IMR-90 (cell line): ENCODE results near the gene MAD2L2. TPM values are rescaled to one million over a fixed set of nuclear protein-coding genes. Genes with fewer than 3 reads are reported as not detected.

Experiments used
- ATAC-seq: fragments of 200-7000 bp; cut with Tn5 transposase; 2 replicates; pipeline ENCODE4 v1.9.1; 2020; ENCODE audit warnings: low read depth, mild to moderate bottlenecking, moderate library complexity
- BruUV-seq: library from RNA; stranded (reverse); fragments of 400-500 nt; replicated peaks from 2 replicates; lab custom pipeline; 2021; lab: Mats Ljungman, UMichigan
- CTCF ChIA-PET: fragments of 300-600 bp; formaldehyde crosslinking; extraction: SDS; loops from one replicate; lab custom pipeline; 2021; ENCODE audit warnings: antibody characterized with exemption; lab: Yijun Ruan, JAX
- POLR2A ChIA-PET: fragments of 300-600 bp; sonication (Branson Sonifier 250); formaldehyde crosslinking; loops from one replicate; lab custom pipeline; 2022; ENCODE audit warnings: antibody characterized with exemption; ENCODE audit not compliant: unreplicated experiment; lab: Charles Lee
- DNase-seq: peaks from one replicate; pipeline ENCODE4 v3.0.0; 2013
- H2AFZ ChIP-seq: replicated peaks from 2 replicates; pipeline ENCODE3; 2013; ENCODE audit warnings: low read length, mild to moderate bottlenecking; ENCODE audit not compliant: poor library complexity
- H2AK5ac ChIP-seq: 2 replicates; pipeline ENCODE4 v1.6.1; 2013; ENCODE audit warnings: low read depth, low read length, inconsistent platforms
- H2AK9ac ChIP-seq: replicated peaks from 2 replicates; pipeline ENCODE3; 2013; ENCODE audit warnings: mild to moderate bottlenecking, low read depth, low read length, moderate library complexity; ENCODE audit not compliant: poor library complexity
- H2BK120ac ChIP-seq: 2 replicates; pipeline ENCODE4 v1.6.1; 2013; ENCODE audit warnings: low read depth, low read length, inconsistent platforms
- H2BK15ac ChIP-seq: 3 replicates; pipeline ENCODE4 v1.6.1; 2013; ENCODE audit warnings: low read depth, low read length, inconsistent platforms
- H2BK20ac ChIP-seq: 2 replicates; pipeline ENCODE4 v1.6.1; 2013; ENCODE audit warnings: low read depth, mild to moderate bottlenecking, inconsistent platforms, low read length, moderate library complexity
- H2BK5ac ChIP-seq: 2 replicates; pipeline ENCODE4 v1.6.1; 2013; ENCODE audit warnings: mild to moderate bottlenecking, low read depth, low read length, inconsistent platforms; ENCODE audit not compliant: poor library complexity, severe bottlenecking
- H3K14ac ChIP-seq: replicated peaks from 2 replicates; pipeline ENCODE4 v1.6.1; 2013; ENCODE audit warnings: low read depth, low read length, inconsistent platforms
- H3K18ac ChIP-seq: 2 replicates; pipeline ENCODE4 v1.6.1; 2013; ENCODE audit warnings: low read depth, low read length, control low read depth
- H3K23ac ChIP-seq: 2 replicates; pipeline ENCODE4 v1.6.1; 2013; ENCODE audit warnings: low read depth, low read length, inconsistent platforms
- H3K27ac ChIP-seq: 2 replicates; pipeline ENCODE4 v1.5.1; 2013; ENCODE audit warnings: mild to moderate bottlenecking, control low read depth, low read length; ENCODE audit not compliant: insufficient read depth
- H3K27me3 ChIP-seq: 2 replicates; pipeline ENCODE4 v1.6.1; 2013; ENCODE audit warnings: low read length; ENCODE audit not compliant: control insufficient read depth, insufficient read depth
- H3K36me3 ChIP-seq: 2 replicates; pipeline ENCODE4 v1.6.1; 2013; ENCODE audit warnings: low read length, mixed read lengths; ENCODE audit not compliant: control insufficient read depth, insufficient read depth
- H3K4ac ChIP-seq: 2 replicates; pipeline ENCODE4 v1.6.1; 2013; ENCODE audit warnings: low read depth, low read length, inconsistent platforms
- H3K4me1 ChIP-seq: 2 replicates; pipeline ENCODE4 v1.6.1; 2013; ENCODE audit warnings: low read length, mixed read lengths; ENCODE audit not compliant: control insufficient read depth, insufficient read depth
- H3K4me2 ChIP-seq: 2 replicates; pipeline ENCODE4 v1.6.1; 2013; ENCODE audit warnings: low read depth, mild to moderate bottlenecking, control low read depth, low read length, moderate library complexity
- H3K4me3 ChIP-seq: 2 replicates; pipeline ENCODE4 v1.5.1; 2013; ENCODE audit warnings: low read depth, mild to moderate bottlenecking, control low read depth, low read length, moderate library complexity; ENCODE audit not compliant: insufficient read depth
- H3K56ac ChIP-seq: 2 replicates; pipeline ENCODE4 v1.6.1; 2013; ENCODE audit warnings: low read length, inconsistent platforms; ENCODE audit not compliant: insufficient read depth; ENCODE audit errors: extremely low read depth
- H3K79me1 ChIP-seq, 2 experiments: 2 replicates each; pipeline ENCODE4 v1.6.1; 2013; ENCODE audit warnings: low read length in 2 of 2, inconsistent platforms in 1 of 2, low read depth in 1 of 2
- H3K9ac ChIP-seq: 2 replicates; pipeline ENCODE4 v1.6.1; 2013; ENCODE audit warnings: low read depth, low read length, control low read depth
- H3K9me1 ChIP-seq: 2 replicates; pipeline ENCODE4 v1.6.1; 2013; ENCODE audit warnings: low read length, inconsistent platforms; ENCODE audit not compliant: insufficient read depth
- H3K9me3 ChIP-seq: 2 replicates; pipeline ENCODE4 v1.6.1; 2013; ENCODE audit warnings: low read length; ENCODE audit not compliant: control insufficient read depth, insufficient read depth
- H4K20me1 ChIP-seq: 2 replicates; pipeline ENCODE4 v1.6.1; 2013; ENCODE audit warnings: low read length, inconsistent platforms; ENCODE audit not compliant: insufficient read depth
- H4K5ac ChIP-seq: 2 replicates; pipeline ENCODE4 v1.6.1; 2013; ENCODE audit warnings: mild to moderate bottlenecking, low read depth, low read length, control low read depth
- H4K8ac ChIP-seq, 2 experiments: 2 replicates each; pipeline ENCODE4 v1.6.1; 2013; ENCODE audit warnings: low read depth in 2 of 2, low read length in 2 of 2, control low read depth in 1 of 2, inconsistent platforms in 1 of 2
- H4K91ac ChIP-seq: 2 replicates; pipeline ENCODE4 v1.6.1; 2013; ENCODE audit warnings: low read depth, low read length, inconsistent platforms; ENCODE audit not compliant: insufficient read depth
- BHLHE40 ChIP-seq: fragments of 150-350 bp; IDR thresholded peaks from 2 replicates; pipeline ENCODE4 v1.6.1; 2016; ENCODE audit warnings: mild to moderate bottlenecking, low read depth, low read length
- CEBPB ChIP-seq: IDR thresholded peaks from 2 replicates; pipeline ENCODE4 v1.6.1; 2012; ENCODE audit warnings: low read depth, low read length, improper control_type of control experiment
- CHD1 ChIP-seq: IDR thresholded peaks from 2 replicates; pipeline ENCODE4 v1.6.1; 2012; ENCODE audit warnings: low read depth, low read length, improper control_type of control experiment
- CTCF ChIP-seq: conservative IDR thresholded peaks from 2 replicates; pipeline ENCODE4 v1.5.1; 2012; ENCODE audit warnings: mild to moderate bottlenecking, low read depth, low read length, improper control_type of control experiment
- FOS ChIP-seq: fragments of 150-350 bp; IDR thresholded peaks from 2 replicates; pipeline ENCODE4 v1.6.1; 2016; ENCODE audit warnings: low read depth, low read length
- MAFK ChIP-seq: IDR thresholded peaks from 2 replicates; pipeline ENCODE4 v1.6.1; 2012; ENCODE audit warnings: low read depth, low read length, improper control_type of control experiment
- MAZ ChIP-seq: IDR thresholded peaks from 2 replicates; pipeline ENCODE4 v1.6.1; 2012; ENCODE audit warnings: low read depth, mild to moderate bottlenecking, low read length, improper control_type of control experiment, moderate library complexity, borderline replicate concordance
- NFE2L2 ChIP-seq: fragments of 150-350 bp; IDR thresholded peaks from 2 replicates; pipeline ENCODE4 v1.6.1; 2016; ENCODE audit warnings: low read depth, mild to moderate bottlenecking, low read length
- POLR2A ChIP-seq: IDR thresholded peaks from 2 replicates; pipeline ENCODE4 v1.6.1; 2012; ENCODE audit warnings: mild to moderate bottlenecking, low read depth, low read length
- RAD21 ChIP-seq: IDR thresholded peaks from 2 replicates; pipeline ENCODE4 v1.6.1; 2012; ENCODE audit warnings: low read length, improper control_type of control experiment
- RCOR1 ChIP-seq: IDR thresholded peaks from 2 replicates; pipeline ENCODE4 v1.6.1; 2012; ENCODE audit warnings: mild to moderate bottlenecking, low read length, improper control_type of control experiment; ENCODE audit not compliant: insufficient replicate concordance
- RFX5 ChIP-seq: IDR thresholded peaks from 2 replicates; pipeline ENCODE4 v1.8.0; 2012; ENCODE audit warnings: low read depth, mild to moderate bottlenecking, low read length, moderate library complexity
- SMC3 ChIP-seq: fragments of 150-350 bp; IDR thresholded peaks from 2 replicates; pipeline ENCODE4 v1.6.1; 2016; ENCODE audit warnings: low read depth, mild to moderate bottlenecking, antibody characterized with exemption, low read length, moderate library complexity
- WGBS, 2 experiments: methylation state at CpG; one replicate each; pipeline versions ENCODE4 v1.1.5 to v1.1.7; 2013; ENCODE audit warnings: missing lambda C conversion rate in 2 of 2; ENCODE audit not compliant: insufficient read length in 1 of 2; ENCODE audit errors: extremely low coverage in 2 of 2; 5-methylcytosine and 5-hydroxymethylcytosine counted together
- dilution Hi-C: fragments of 300-500 bp; cut with HindIII; formaldehyde crosslinking; loops from one replicate; pipeline ENCODE4 v1.14.3; 2018; ENCODE audit warnings: low sequenced_read_pairs; ENCODE audit not compliant: unreplicated experiment
- in situ Hi-C: fragments of 300-500 bp; cut with MboI; formaldehyde crosslinking; loops from 3 replicates; pipeline ENCODE4 v1.14.3; 2019; ENCODE audit warnings: low sequenced_read_pairs, inconsistent platforms, mixed read lengths
- intact Hi-C: fragments of 100-400 bp; cut with micrococcal nuclease; formaldehyde crosslinking; loops from 2 replicates; pipeline ENCODE4 v1.10.0; 2022
- polyA plus RNA-seq, 3 experiments: library from polyadenylated mRNA; depleted of rRNA; stranded (reverse); fragments of >200 nt; gene quantifications; 2 replicates each; pipeline ENCODE4 v1.2.3, GENCODE V29; 2012; ENCODE audit warnings: low replicate concordance in 1 of 3
- total RNA-seq: library from RNA; depleted of rRNA; stranded (reverse); fragments of >200 nt; gene quantifications from 2 replicates; pipeline ENCODE4 v1.2.3, GENCODE V29; 2012
- TF ChIP-seq, protein P1 (sequence below): fragments of 150-350 bp; IDR thresholded peaks from 2 replicates; pipeline ENCODE4 v1.6.1; 2016; ENCODE audit warnings: low read depth, mild to moderate bottlenecking, low read length, moderate library complexity, borderline replicate concordance

MAD2L2 gene
- total and polyA plus RNA-seq, 2 of the 4 experiments (the other 2 are of a cell fraction), result 44.6 to 70.9 TPM

- ChIA-PET CTCF (interaction anchor here (0.7 to 1.0 kb wide), 2 partner anchors 9 to 10 kb away, joined by 3 read pairs; partner anchors contain the start of gene FBXO6), POLR2A (interaction anchor here (1.0 kb wide), 1 partner anchor 10 kb away, joined by 3 read pairs; the partner anchor contains the start of gene FBXO6)
- no peak for DNase-seq
- Histone ChIP-seq H3K4ac (peak within 1 kb of the TSS; percentile 39; the same call in 1 of the 2 replicates), H2BK20ac (no peak within 1 kb of the TSS), H3K4me2 (peak within 1 kb of the TSS; percentile 96), H2AK9ac (peak within 1 kb of the TSS; percentile 52), H3K18ac (no peak within 1 kb of the TSS; the same call in 1 of the 2 replicates), H4K5ac (0 out of 2 replicates have a peak within 1 kb of the TSS, but pooled peaks have one; percentile 35), H4K91ac (no peak within 1 kb of the TSS), H3K36me3 (peaks cover 10% of the 10 kb centered on the region; the same call in 1 of the 2 replicates), H3K4me1 (no peaks in the 10 kb centered on the region; the same call in 1 of the 2 replicates), H4K8ac (peak within 1 kb of the TSS in 1 of 2 experiments; percentile 65; a peak in 1 of 4 replicates), H3K27me3 (peaks cover 14% of the 10 kb centered on the region), H2AK5ac (no peak within 1 kb of the TSS), H3K14ac (peak within 1 kb of the TSS; percentile 59; the same call in 1 of the 2 replicates), H2AFZ (peak within 1 kb of the TSS; percentile 98), H3K79me1 (peaks cover 0 to 4% of the 10 kb centered on the region in 2 experiments; a peak in 1 of 4 replicates), H3K9ac (peak within 1 kb of the TSS; percentile 84), H3K27ac (no peak within 1 kb of the TSS; the same call in 1 of the 2 replicates), H2BK5ac (no peak within 1 kb of the TSS), H3K4me3 (peak within 1 kb of the TSS; percentile 89), H3K23ac (no peak within 1 kb of the TSS), H3K9me3 (no peaks in the 10 kb centered on the region), H2BK15ac (no peak within 1 kb of the TSS), H4K20me1 (no peaks in the 10 kb centered on the region), H2BK120ac (no peak within 1 kb of the TSS), H3K9me1 (no peaks in the 10 kb centered on the region), H3K56ac (no peak within 1 kb of the TSS)
- dilution Hi-C loops (no loop called here), intact Hi-C loops (loop anchor here (10.0 kb wide), 1 partner anchor 250 kb away; no protein-coding TSS in a partner anchor), in situ Hi-C loops (no loop called here)
- ATAC-seq, result peak; percentile 90
- BruUV-seq, result no TSS peak
- 9% methylated on average over 29 of the region's 94 CpGs; no CpG with 5 or more reads in 1 of the 2 experiments for WGBS, 2 experiments
- TF ChIP-seq POLR2A (no peak), RFX5 (no peak), CTCF (no peak), SMC3 (no peak), NFE2L2 (no peak), MAZ (no peak), MAFK (no peak), RAD21 (no peak), CEBPB (no peak), FOS (no peak), BHLHE40 (no peak), RCOR1 (no peak), CHD1 (no peak)
- TF ChIP-seq, protein P1, sequence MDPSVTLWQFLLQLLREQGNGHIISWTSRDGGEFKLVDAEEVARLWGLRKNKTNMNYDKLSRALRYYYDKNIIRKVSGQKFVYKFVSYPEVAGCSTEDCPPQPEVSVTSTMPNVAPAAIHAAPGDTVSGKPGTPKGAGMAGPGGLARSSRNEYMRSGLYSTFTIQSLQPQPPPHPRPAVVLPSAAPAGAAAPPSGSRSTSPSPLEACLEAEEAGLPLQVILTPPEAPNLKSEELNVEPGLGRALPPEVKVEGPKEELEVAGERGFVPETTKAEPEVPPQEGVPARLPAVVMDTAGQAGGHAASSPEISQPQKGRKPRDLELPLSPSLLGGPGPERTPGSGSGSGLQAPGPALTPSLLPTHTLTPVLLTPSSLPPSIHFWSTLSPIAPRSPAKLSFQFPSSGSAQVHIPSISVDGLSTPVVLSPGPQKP, result no peak
Measured at GRCh38 chr1:11654137-11654938, 26.6 kb downstream of the MAD2L2 start, which contains the start of the genes FBXO2 and FBXO44. TSS of gene FBXO2 (minus strand) at chr1:11654429. CDS start at chr1:11654340, 89 bp downstream. TSS of gene FBXO44 (plus strand) at chr1:11654877. CDS start at chr1:11655836, 959 bp downstream.
